HL-60/S4 (cell line): Measurements from ENCODE around the gene IL11.
"Not testable (repeated sequence)": the region's sequence is repeated elsewhere in the genome, so short reads cannot be mapped to it uniquely, and the experiment has no call there.

Experiments
- in situ Hi-C: fragments of 300-500 bp; cut with MboI; formaldehyde crosslinking; loops from 2 replicates; pipeline ENCODE4 v1.14.3; 2022; ENCODE audit warnings: low sequenced_read_pairs

IL11 gene

DNA sequence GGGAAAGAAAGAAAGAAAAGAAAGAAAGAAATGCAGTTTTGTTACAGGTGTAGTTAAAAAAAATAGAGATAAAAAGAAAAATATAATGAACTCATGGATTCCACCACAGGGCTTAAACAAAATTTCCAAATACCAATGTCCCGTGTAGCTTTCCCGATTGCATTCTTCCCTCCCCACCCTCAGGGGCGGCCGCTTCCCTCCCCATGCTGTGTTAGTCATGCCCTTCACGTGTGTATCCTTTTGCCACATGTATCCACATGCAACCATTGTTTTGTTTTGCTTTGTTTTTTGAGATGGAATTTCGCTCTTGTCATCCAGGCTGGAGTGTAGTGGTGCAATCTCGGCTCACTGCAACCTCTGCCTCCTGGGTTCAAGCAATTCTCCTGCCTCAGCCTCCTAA lies 34.2 kb downstream of the IL11 start:
- in situ Hi-C loops: no loop called here

- in situ Hi-C loops: no loop called here
These were observed 36.4 kb downstream of the IL11 start for GRCh38 chr19:55333870-55334269.

DNA sequence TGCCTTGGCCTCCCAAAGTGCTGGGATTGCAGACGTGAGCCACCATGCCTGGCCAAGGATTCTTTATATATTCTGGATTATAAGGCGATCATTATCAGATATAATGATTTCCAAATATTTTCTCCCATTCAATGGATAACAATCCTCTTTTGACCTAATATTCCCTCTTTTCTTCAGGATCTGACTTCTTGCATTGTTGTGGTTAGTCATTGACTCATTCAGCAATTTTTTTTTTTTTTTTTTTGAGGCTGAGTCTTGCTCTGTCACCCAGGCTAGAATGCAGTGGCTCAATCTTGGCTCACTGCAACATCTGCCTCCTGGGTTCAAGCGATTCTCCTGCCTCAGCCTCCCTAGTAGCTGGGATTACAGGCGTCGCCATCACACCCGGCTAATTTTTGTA lies 40.5 kb downstream of the IL11 start:
- in situ Hi-C loops: not testable (repeated sequence)

GRCh38 chr19:55328774-55329318 lies 41.4 kb downstream of the IL11 start:
- in situ Hi-C loops: not testable (repeated sequence)

DNA sequence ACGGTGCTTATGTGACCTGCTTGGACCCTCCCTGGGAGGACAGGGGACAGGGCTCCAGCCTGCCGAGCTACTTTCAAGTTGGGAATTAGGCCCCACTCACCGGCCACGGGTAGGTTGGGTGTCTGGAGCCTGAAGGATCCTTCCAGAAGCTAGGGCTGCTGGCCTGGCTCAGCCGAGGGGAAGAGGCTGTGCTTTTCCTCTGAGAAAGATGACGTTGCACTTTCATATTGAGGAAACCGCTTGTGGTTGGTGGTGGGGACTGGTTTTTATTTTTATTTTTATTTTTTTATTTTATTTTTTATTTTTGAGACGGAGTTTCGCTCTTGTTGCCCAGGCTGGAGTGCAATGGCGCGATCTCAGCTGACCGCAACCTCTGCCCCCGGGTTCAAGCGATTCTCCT lies 45.1 kb downstream of the IL11 start, which contains the start of gene TMEM150B:
TSS of gene TMEM150B (minus strand) at position 170 of the 400 bp plus-strand sequence. CDS start 4,305 bp downstream, outside the sequence.
- in situ Hi-C loops: no loop called here

- in situ Hi-C loops: no loop called here
These were observed 45.6 kb downstream of the IL11 start for GRCh38 chr19:55324662-55325061.

DNA sequence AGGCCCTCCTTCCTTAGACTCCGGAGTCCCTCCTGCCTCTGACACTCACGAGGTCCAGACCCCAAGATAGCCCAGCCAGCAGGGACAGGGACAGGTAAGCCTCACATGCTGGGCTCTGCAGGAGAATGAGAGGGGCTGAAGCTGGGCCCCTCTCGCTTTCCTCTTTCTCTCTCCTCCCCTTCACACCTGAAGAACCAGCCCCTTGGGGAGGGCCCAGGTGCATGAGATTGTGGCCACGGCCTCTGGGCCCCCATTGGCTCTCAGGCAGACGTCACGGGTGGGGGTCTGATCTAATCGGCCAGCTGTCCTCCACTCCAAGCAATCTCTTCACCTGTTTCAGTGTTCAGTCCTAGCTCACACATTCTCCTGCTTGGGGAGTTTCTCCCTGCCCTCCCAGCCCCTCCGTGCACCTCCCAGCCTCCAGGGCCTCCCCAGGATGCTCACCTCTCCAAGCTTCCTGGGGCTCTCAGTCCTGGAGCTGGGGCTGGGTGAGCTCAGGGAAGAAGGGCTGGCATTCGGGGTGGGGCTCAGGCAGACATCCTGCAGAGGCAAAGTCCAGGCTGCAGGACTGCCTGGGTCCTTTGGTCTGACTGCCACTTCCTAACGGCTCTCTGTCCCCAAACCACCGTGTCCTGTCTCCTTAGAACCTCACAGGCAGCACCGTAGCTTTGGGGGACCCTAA lies 47.9 kb downstream of the IL11 start:
- in situ Hi-C loops: no loop called here

DNA sequence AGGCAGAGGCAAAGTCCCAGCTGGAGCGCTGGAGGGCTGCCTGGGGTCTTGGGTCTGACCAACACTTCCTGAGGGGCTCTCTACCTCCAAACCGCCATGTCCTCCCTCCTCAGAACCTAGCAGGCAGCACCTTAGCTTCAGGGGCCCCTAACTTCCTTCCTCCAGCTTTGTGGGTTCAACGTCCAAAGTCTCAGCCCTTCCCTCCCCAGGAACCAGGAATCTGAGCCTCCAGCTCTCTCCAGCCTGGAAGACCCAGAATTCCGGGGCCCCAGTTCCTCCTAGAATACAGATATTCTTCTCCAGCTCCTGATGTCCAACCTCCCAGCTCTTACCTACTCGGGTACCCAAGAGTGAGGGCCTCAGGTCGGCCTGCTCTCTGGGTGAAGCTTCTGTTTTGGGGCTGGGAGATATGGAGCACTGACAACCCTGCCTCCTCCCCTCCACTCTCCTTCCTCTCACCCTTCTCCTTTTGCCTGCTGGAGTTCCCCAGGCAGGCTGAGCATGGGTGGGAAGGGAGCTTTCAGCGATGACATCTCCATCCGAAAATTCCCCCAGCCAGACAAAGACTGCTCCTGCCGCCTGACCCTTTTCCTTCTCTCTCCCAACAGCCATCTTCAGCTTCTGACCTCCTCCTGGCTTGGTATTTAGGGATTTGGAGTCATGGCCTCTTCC lies 48.7 kb downstream of the IL11 start:
- in situ Hi-C loops: no loop called here

DNA sequence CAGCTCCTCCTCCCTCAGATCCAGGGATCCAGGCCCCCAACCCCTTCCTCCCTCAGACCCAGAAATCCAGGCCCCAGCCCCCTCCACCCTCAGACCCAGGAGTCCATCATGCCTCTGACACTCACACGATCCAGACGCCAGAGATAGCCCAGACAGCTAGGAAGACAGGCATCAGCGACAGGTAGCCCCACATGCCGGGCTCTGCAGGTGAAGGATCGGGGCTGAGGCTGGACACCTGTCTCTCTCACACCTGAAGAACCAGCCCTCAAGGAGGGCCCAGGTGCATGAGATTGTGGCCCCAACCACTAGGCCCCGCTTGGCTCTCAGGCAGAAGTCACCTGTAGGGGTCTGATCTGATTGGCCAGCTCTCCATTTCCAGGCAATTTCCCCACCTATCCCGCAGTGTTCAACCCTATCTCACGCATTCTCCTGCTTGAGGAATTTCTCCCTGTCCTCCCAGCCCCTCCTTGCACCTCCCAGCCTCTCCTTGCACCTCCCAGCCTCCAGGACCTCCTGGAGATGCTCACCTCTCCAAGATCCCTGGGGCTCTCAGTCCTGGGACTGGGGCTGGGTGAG lies 49.3 kb downstream of the IL11 start:
- in situ Hi-C loops: no loop called here

DNA sequence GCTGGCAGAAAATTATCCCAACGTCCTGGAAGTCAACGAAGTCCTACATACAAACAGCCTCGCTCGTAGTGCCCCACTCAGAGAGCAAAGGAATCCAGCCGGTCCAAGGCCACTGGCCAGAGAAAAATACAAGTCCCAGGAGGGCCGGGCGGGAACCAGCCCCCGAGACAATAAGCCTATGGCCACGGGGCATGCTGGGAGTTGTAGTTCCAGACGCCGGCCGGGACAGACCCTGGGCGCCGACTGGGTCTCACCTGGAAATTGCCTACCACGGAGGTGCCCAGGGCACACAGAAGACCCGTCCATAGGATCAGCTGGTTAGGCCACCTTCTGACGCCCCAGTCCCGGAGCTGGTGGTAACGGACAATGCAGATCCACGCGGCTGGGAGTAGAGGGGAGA lies 50.5 kb downstream of the IL11 start:
- in situ Hi-C loops: no loop called here

GRCh38 chr19:55316646-55317045 lies 53.6 kb downstream of the IL11 start:
- in situ Hi-C loops: no loop called here

DNA sequence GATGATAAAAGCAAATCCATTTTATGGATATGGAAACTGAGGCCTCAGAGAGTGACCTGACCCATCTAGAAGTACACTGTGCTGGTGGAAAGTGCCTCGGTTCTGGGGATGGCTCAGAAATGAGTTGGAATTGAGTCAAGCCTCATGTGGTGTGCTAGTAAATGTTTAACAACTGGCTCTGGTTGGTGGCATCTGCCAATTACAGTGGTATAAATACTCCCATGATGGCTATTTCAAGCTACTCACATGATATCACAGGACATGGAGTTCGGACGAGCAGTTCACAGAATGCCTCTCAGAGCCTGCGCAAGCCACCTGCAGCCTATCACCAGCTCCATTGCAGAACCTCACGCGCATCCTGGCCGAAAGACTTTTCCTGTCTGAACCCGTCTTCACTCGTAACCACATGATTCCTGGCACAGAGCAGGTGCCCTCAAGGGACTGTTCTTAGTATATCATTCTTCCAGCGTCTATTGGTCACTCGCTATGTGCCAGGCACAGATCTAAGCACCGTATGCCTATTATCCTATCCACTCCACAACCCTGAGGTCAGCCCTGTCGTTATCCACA lies 54.2 kb downstream of the IL11 start:
- in situ Hi-C loops: no loop called here

DNA sequence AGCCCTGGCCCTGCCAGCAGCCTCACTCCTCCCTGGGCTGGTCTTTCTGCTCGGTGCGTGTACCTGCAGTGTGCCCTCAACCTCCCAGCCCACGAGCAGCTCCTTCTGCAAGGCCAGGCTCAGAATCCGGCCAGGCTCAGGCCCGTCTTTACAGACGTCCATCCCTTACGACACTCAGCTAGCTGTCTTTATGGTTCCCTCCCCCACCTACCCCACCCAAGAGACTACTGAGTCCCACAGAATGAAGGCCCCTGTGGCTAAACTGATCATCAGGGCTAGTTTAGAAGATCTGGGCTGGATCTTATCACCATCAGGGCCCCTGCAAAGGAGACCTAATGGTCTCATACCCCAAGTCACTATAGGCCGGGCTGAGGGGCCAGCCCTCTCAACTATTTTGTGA lies 55.9 kb downstream of the IL11 start:
- in situ Hi-C loops: no loop called here
